Activated T-helper 17 cell treated with anti-CD3 and anti-CD28 coated beads, Interleukin-2, amount 50 U/mL, for 72 hours (primary cell): ENCODE data around the gene METTL23. TPM values are rescaled to one million over a fixed set of nuclear protein-coding genes. Genes with fewer than 3 reads are reported as not detected.
"Not testable (repeated sequence)": the region's sequence is repeated elsewhere in the genome, so short reads cannot be mapped to it uniquely, and the experiment has no call there.

Source experiments
- ATAC-seq: fragments of 150-1000 bp; cut with Tn5 transposase; replicated peaks from 2 replicates; pipeline ENCODE4 v1.10.0; 2021; ENCODE audit warnings: mild to moderate bottlenecking, moderate library complexity
- H3K27ac Mint-ChIP-seq: one replicate; pipeline ENCODE4 v1.8.0; 2022; ENCODE audit warnings: mixed read lengths
- H3K27me3 Mint-ChIP-seq: one replicate; pipeline ENCODE4 v1.8.0; 2022; ENCODE audit warnings: mixed read lengths
- H3K36me3 Mint-ChIP-seq: one replicate; pipeline ENCODE4 v1.8.0; 2022; ENCODE audit warnings: low read depth, mild to moderate bottlenecking, mixed read lengths
- H3K4me1 Mint-ChIP-seq: one replicate; pipeline ENCODE4 v1.8.0; 2022; ENCODE audit warnings: mixed read lengths
- H3K4me3 Mint-ChIP-seq: one replicate; pipeline ENCODE4 v1.8.0; 2022; ENCODE audit warnings: mild to moderate bottlenecking, mixed read lengths
- H3K9me3 Mint-ChIP-seq: one replicate; pipeline ENCODE4 v1.8.0; 2022; ENCODE audit warnings: mixed read lengths
- total RNA-seq, 2 donors: library from RNA; stranded (reverse); gene quantifications; one replicate each; pipeline ENCODE4 v1.2.3, GENCODE V29; 2022

METTL23 gene
- total RNA-seq, 2 donors from 2014 or later: 31.6 to 35.7 TPM

- H3K9me3 Mint-ChIP-seq: no peaks in the 10 kb centered on the region
- no peaks in the 10 kb centered on the region for H3K4me1 Mint-ChIP-seq
- no peak for ATAC-seq
- H3K36me3 Mint-ChIP-seq: no peaks in the 10 kb centered on the region
- no peaks in the 10 kb centered on the region for H3K27me3 Mint-ChIP-seq
- no peak overlapping the region for H3K4me3 Mint-ChIP-seq
- no peak overlapping the region for H3K27ac Mint-ChIP-seq
These were observed 39.1 kb upstream of the METTL23 start for GRCh38 chr17:76687298-76688164.

- Mint-ChIP-seq H3K27ac (no peak overlapping the region), H3K9me3 (no peaks in the 10 kb centered on the region), H3K27me3 (no peaks in the 10 kb centered on the region), H3K4me1 (no peaks in the 10 kb centered on the region), H3K36me3 (no peaks in the 10 kb centered on the region), H3K4me3 (no peak overlapping the region)
- no peak for ATAC-seq
These were observed 38.4 kb upstream of the METTL23 start for GRCh38 chr17:76688165-76688622.

GRCh38 chr17:76689859-76690258 lies 36.8 kb upstream of the METTL23 start:
- ATAC-seq: no peak
- Mint-ChIP-seq H3K36me3 (no peaks in the 10 kb centered on the region), H3K27ac (no peak overlapping the region), H3K4me1 (no peaks in the 10 kb centered on the region), H3K27me3 (no peaks in the 10 kb centered on the region), H3K9me3 (no peaks in the 10 kb centered on the region), H3K4me3 (no peak overlapping the region)

- Mint-ChIP-seq H3K9me3 (no peaks in the 10 kb centered on the region), H3K4me1 (peaks cover 7% of the 10 kb centered on the region), H3K27ac (no peak overlapping the region), H3K4me3 (no peak overlapping the region), H3K27me3 (no peaks in the 10 kb centered on the region), H3K36me3 (no peaks in the 10 kb centered on the region)
- no peak for ATAC-seq
These were observed 35.9 kb upstream of the METTL23 start for GRCh38 chr17:76690596-76691280.

GRCh38 chr17:76691379-76692191 lies 35.1 kb upstream of the METTL23 start:
- no peak for ATAC-seq
- peaks cover 7% of the 10 kb centered on the region for H3K4me1 Mint-ChIP-seq
- H3K36me3 Mint-ChIP-seq: no peaks in the 10 kb centered on the region
- no peak overlapping the region for H3K27ac Mint-ChIP-seq
- no peak overlapping the region for H3K4me3 Mint-ChIP-seq
- H3K27me3 Mint-ChIP-seq: no peaks in the 10 kb centered on the region
- no peaks in the 10 kb centered on the region for H3K9me3 Mint-ChIP-seq

GRCh38 chr17:76695059-76695831 lies 31.4 kb upstream of the METTL23 start:
- ATAC-seq: no peak
- H3K9me3 Mint-ChIP-seq: no peaks in the 10 kb centered on the region

GRCh38 chr17:76696763-76697701 lies 29.6 kb upstream of the METTL23 start:
- Mint-ChIP-seq H3K36me3 (no peaks in the 10 kb centered on the region), H3K9me3 (no peaks in the 10 kb centered on the region), H3K27me3 (no peaks in the 10 kb centered on the region), H3K4me3 (no peak overlapping the region), H3K27ac (no peak overlapping the region), H3K4me1 (peaks cover 7% of the 10 kb centered on the region)
- ATAC-seq: peak; percentile 64

More at GRCh38 chr17:76695059-76695831, 31.4 kb upstream of the METTL23 start:
- no peak overlapping the region for H3K4me3 Mint-ChIP-seq
- no peak overlapping the region for H3K27ac Mint-ChIP-seq
- no peaks in the 10 kb centered on the region for H3K27me3 Mint-ChIP-seq
- peaks cover 7% of the 10 kb centered on the region for H3K4me1 Mint-ChIP-seq
- H3K36me3 Mint-ChIP-seq: no peaks in the 10 kb centered on the region

GRCh38 chr17:76697702-76698465 lies 28.8 kb upstream of the METTL23 start:
- no peaks in the 10 kb centered on the region for H3K9me3 Mint-ChIP-seq
- H3K4me3 Mint-ChIP-seq: no peak overlapping the region
- no peak overlapping the region for H3K27ac Mint-ChIP-seq
- no peaks in the 10 kb centered on the region for H3K27me3 Mint-ChIP-seq
- H3K36me3 Mint-ChIP-seq: no peaks in the 10 kb centered on the region
- no peak for ATAC-seq
- peaks cover 7% of the 10 kb centered on the region for H3K4me1 Mint-ChIP-seq

- not testable (repeated sequence) for H3K27me3 Mint-ChIP-seq, H3K4me1 Mint-ChIP-seq, ATAC-seq, H3K9me3 Mint-ChIP-seq, H3K4me3 Mint-ChIP-seq, H3K27ac Mint-ChIP-seq, H3K36me3 Mint-ChIP-seq
These were observed 28.1 kb upstream of the METTL23 start for GRCh38 chr17:76698466-76698977.

GRCh38 chr17:76700270-76700616 lies 26.4 kb upstream of the METTL23 start:
- Mint-ChIP-seq H3K27ac (no peak overlapping the region), H3K27me3 (no peaks in the 10 kb centered on the region), H3K9me3 (no peaks in the 10 kb centered on the region), H3K4me3 (no peak overlapping the region), H3K4me1 (peaks cover 5% of the 10 kb centered on the region), H3K36me3 (no peaks in the 10 kb centered on the region)
- ATAC-seq: peak; percentile 16

GRCh38 chr17:76700617-76701470 lies 25.8 kb upstream of the METTL23 start:
- no peaks in the 10 kb centered on the region for H3K4me1 Mint-ChIP-seq

More at GRCh38 chr17:76700617-76701470, 25.8 kb upstream of the METTL23 start:
- Mint-ChIP-seq H3K4me3 (no peak overlapping the region), H3K9me3 (no peaks in the 10 kb centered on the region), H3K36me3 (no peaks in the 10 kb centered on the region), H3K27me3 (no peaks in the 10 kb centered on the region), H3K27ac (no peak overlapping the region)
- peak; percentile 38 for ATAC-seq
